HepG2 (cell line): ENCODE measurements around the gene DCP1B. TPM values are rescaled to one million over a fixed set of nuclear protein-coding genes. Genes with fewer than 3 reads are reported as not detected.

Source experiments
- ATAC-seq: fragments of 200-7000 bp; cut with Tn5 transposase; 3 replicates; pipeline ENCODE4 v1.9.1; 2020; ENCODE audit warnings: mild to moderate bottlenecking, moderate library complexity
- BruUV-seq: library from RNA; stranded (reverse); fragments of 400-500 nt; replicated peaks from 2 replicates; lab custom pipeline; 2021; lab: Mats Ljungman, UMichigan
- CTCF ChIA-PET: fragments of 300-600 bp; formaldehyde crosslinking; extraction: SDS; loops from one replicate; lab custom pipeline; 2021; ENCODE audit warnings: low total read pairs, inconsistent platforms, low intra/inter-chr PET ratio; lab: Yijun Ruan, JAX
- POLR2A ChIA-PET: fragments of 350-600 bp; sonication (Branson Sonifier 250); formaldehyde crosslinking; loops from one replicate; lab custom pipeline; 2020; ENCODE audit warnings: antibody characterized with exemption, inconsistent platforms; lab: Yijun Ruan, JAX
- DNase-seq: peaks from one replicate; pipeline ENCODE4 v3.0.0-alpha.2; 2015; ENCODE audit warnings: low spot score
- FAIRE-seq: peaks from 3 replicates; lab custom pipeline; 2011; peaks lifted over from hg19 to GRCh38; lab: Jason Lieb, UNC
- H2AFZ ChIP-seq: one replicate; pipeline ENCODE4 v1.6.1; 2011; ENCODE audit warnings: low read length, inconsistent platforms
- H3K27ac ChIP-seq: fragments of 300-600 bp; 3 replicates; pipeline ENCODE4 v1.8.0; 2011; ENCODE audit warnings: mixed run types, mild to moderate bottlenecking, mixed read lengths, low read length, inconsistent platforms; ENCODE audit not compliant: insufficient read depth; ENCODE audit errors: extremely low read length
- H3K27me3 ChIP-seq, 2 experiments: fragments of 200-600 bp in 1 of 2; 2 replicates in 1 of 2; 3 replicates in 1 of 2; pipeline versions ENCODE4 v1.6.0 to v1.8.0; 2011; ENCODE audit warnings: low read length in 2 of 2, mild to moderate bottlenecking in 2 of 2, moderate library complexity in 2 of 2, inconsistent platforms in 1 of 2; ENCODE audit not compliant: insufficient read depth in 2 of 2, control insufficient read depth in 1 of 2
- H3K36me3 ChIP-seq, 2 experiments: fragments of 200-600 bp in 1 of 2; replicated peaks in 1 of 2; 2 replicates in 1 of 2; 3 replicates in 1 of 2; pipeline versions ENCODE4 v1.5.1 to v1.8.0; 2011; ENCODE audit warnings: low read length in 2 of 2, inconsistent platforms in 1 of 2; ENCODE audit not compliant: insufficient read depth in 2 of 2, control insufficient read depth in 1 of 2
- H3K4me1 ChIP-seq: 2 replicates; pipeline ENCODE4 v1.5.1; 2012; ENCODE audit warnings: low read length, inconsistent platforms; ENCODE audit not compliant: insufficient read depth
- H3K4me2 ChIP-seq: 2 replicates; pipeline ENCODE4 v1.6.0; 2011; ENCODE audit warnings: low read depth, low read length, inconsistent platforms
- H3K4me3 ChIP-seq, 3 experiments: fragments of 200-600 bp in 1 of 3; sonication (generic), shearing (Covaris generic) in 1 of 3; replicated peaks in 1 of 3; 2 replicates each; pipeline ENCODE4 v1.5.1; 2011 to 2016; ENCODE audit warnings: low read length in 3 of 3, inconsistent platforms in 2 of 3, low read depth in 2 of 3, mild to moderate bottlenecking in 2 of 3, control low read depth in 1 of 3, mixed read lengths in 1 of 3; ENCODE audit not compliant: insufficient read depth in 1 of 3
- H3K79me2 ChIP-seq: one replicate; pipeline ENCODE4 v1.6.1; 2011; ENCODE audit warnings: low read length, inconsistent platforms; ENCODE audit not compliant: insufficient read depth
- H3K9ac ChIP-seq: 2 replicates; pipeline ENCODE4 v1.6.0; 2011; ENCODE audit warnings: mild to moderate bottlenecking, low read depth, low read length, inconsistent platforms; ENCODE audit not compliant: insufficient read depth
- H3K9me3 ChIP-seq: 2 replicates; pipeline ENCODE4 v1.5.1; 2012; ENCODE audit warnings: mild to moderate bottlenecking, low read length
- H4K20me1 ChIP-seq: 2 replicates; pipeline ENCODE4 v1.6.0; 2011; ENCODE audit warnings: inconsistent platforms, mild to moderate bottlenecking, low read length, moderate library complexity; ENCODE audit not compliant: insufficient read depth
- GPN1 ChIP-seq: sonication (generic); formaldehyde crosslinking; IDR thresholded peaks from 2 replicates; pipeline ENCODE4 v1.5.1; 2020; ENCODE audit warnings: missing genetic modification reagents, borderline replicate concordance
- HHEX ChIP-seq: IDR thresholded peaks from 2 replicates; pipeline ENCODE4 v1.6.1; 2016; ENCODE audit warnings: control low read depth
- IRX3 ChIP-seq: sonication (generic); formaldehyde crosslinking; IDR thresholded peaks from 2 replicates; pipeline ENCODE4 v1.8.1; 2023; ENCODE audit warnings: mild to moderate bottlenecking, low read depth, missing genetic modification reagents, borderline replicate concordance
- NFATC3 ChIP-seq: sonication (generic); formaldehyde crosslinking; IDR thresholded peaks from 2 replicates; pipeline ENCODE4 v1.5.1; 2020; ENCODE audit warnings: mild to moderate bottlenecking, missing genetic modification reagents
- RFX5 ChIP-seq: IDR thresholded peaks from 2 replicates; pipeline ENCODE4 v1.6.1; 2011; ENCODE audit warnings: low read depth, low read length, improper control_type of control experiment
- SIN3B ChIP-seq: fragments of 150-350 bp; IDR thresholded peaks from 2 replicates; pipeline ENCODE4 v1.6.1; 2014; ENCODE audit warnings: low read length
- YEATS4 ChIP-seq: sonication (generic); formaldehyde crosslinking; IDR thresholded peaks from 2 replicates; pipeline ENCODE4 v1.4.0; 2020; ENCODE audit warnings: missing genetic modification reagents, borderline replicate concordance
- ZNF781 ChIP-seq: sonication (generic); formaldehyde crosslinking; IDR thresholded peaks from 2 replicates; pipeline ENCODE4 v1.5.1; 2020; ENCODE audit warnings: borderline replicate concordance, mild to moderate bottlenecking, missing genetic modification reagents; ENCODE audit errors: not compliant biosample characterization
- in situ Hi-C: cut with HindIII; loops from 2 replicates; pipeline ENCODE4 v1.10.0; 2017; ENCODE audit warnings: low pct_unique_long_range_greater_than_20kb; ENCODE audit not compliant: extremely low pct_ligation_motif_present
- intact Hi-C: fragments of 100-400 bp; cut with micrococcal nuclease; formaldehyde crosslinking; loops from one replicate; pipeline ENCODE4 v1.10.0; 2022; ENCODE audit not compliant: unreplicated experiment
- polyA plus RNA-seq, 8 experiments: library from polyadenylated mRNA; depleted of rRNA in 3 of 8; stranded (reverse) in 7 of 8; unstranded in 1 of 8; fragments of >200 nt; fragmentation: Illumina TruSeq in 4 of 8; extraction: Trizol in 4 of 8; gene quantifications; 2 replicates each; pipeline versions ENCODE4 v1.2.1 to v1.2.3, GENCODE V29; 2011 to 2016; ENCODE audit warnings: low read depth in 4 of 8, missing spikeins in 1 of 8, mixed read lengths in 1 of 8; ENCODE audit not compliant: insufficient read depth in 1 of 8
- total RNA-seq, 5 experiments: library from RNA; depleted of rRNA; stranded (reverse); fragments of >200 nt; fragmentation: Illumina TruSeq; extraction: Trizol; gene quantifications; 2 replicates each; pipeline ENCODE4 v1.2.3, GENCODE V29; 2016; ENCODE audit warnings: low read depth in 1 of 5
- TF ChIP-seq, protein P1 (sequence below): sonication (generic); formaldehyde crosslinking; IDR thresholded peaks from 2 replicates; pipeline ENCODE4 v1.4.0; 2020; ENCODE audit warnings: missing genetic modification reagents, borderline replicate concordance
- TF ChIP-seq, protein P2 (sequence below): sonication (generic); formaldehyde crosslinking; IDR thresholded peaks from 2 replicates; pipeline ENCODE4 v1.4.0; 2020; ENCODE audit warnings: missing genetic modification reagents
- TF ChIP-seq, protein P3 (sequence below): sonication (generic); formaldehyde crosslinking; IDR thresholded peaks from 2 replicates; pipeline ENCODE4 v1.8.1; 2022; ENCODE audit warnings: mild to moderate bottlenecking, missing genetic modification reagents
- TF ChIP-seq, protein P4 (sequence below): sonication (generic); formaldehyde crosslinking; IDR thresholded peaks from 2 replicates; pipeline ENCODE4 v1.5.1; 2020; ENCODE audit warnings: missing genetic modification reagents, mild to moderate bottlenecking, borderline replicate concordance
- TF ChIP-seq, protein P5 (sequence below): IDR thresholded peaks from 2 replicates; pipeline ENCODE4 v1.6.1; 2012; ENCODE audit warnings: low read depth, low read length, improper control_type of control experiment

The DCP1B gene
- total and polyA plus RNA-seq, 2 of the 13 experiments (the other 11 are each of a cell fraction or from before 2014, with no cell fraction given), result 11.4 to 27.2 TPM

DNA sequence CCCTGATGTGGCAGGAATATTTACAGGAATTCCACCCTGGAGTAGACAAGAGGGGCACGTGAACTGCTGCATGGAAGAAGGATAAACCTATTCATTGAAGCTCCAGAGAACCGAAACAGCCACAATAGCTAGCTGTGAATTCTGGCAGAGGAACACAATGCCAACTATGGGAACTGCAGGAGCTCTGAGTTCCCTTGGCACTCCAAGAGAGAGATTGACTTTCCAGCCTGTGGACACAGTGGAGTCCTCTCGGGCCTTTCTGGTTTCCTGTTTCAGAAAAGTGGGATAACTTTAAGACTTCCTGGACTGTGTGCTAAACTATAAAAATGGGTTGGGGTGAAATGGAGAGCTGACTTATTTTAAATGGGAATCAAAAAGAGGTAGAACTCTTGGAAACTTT, 97.7 kb downstream of the DCP1B start (continued):
- TF ChIP-seq, protein P1, sequence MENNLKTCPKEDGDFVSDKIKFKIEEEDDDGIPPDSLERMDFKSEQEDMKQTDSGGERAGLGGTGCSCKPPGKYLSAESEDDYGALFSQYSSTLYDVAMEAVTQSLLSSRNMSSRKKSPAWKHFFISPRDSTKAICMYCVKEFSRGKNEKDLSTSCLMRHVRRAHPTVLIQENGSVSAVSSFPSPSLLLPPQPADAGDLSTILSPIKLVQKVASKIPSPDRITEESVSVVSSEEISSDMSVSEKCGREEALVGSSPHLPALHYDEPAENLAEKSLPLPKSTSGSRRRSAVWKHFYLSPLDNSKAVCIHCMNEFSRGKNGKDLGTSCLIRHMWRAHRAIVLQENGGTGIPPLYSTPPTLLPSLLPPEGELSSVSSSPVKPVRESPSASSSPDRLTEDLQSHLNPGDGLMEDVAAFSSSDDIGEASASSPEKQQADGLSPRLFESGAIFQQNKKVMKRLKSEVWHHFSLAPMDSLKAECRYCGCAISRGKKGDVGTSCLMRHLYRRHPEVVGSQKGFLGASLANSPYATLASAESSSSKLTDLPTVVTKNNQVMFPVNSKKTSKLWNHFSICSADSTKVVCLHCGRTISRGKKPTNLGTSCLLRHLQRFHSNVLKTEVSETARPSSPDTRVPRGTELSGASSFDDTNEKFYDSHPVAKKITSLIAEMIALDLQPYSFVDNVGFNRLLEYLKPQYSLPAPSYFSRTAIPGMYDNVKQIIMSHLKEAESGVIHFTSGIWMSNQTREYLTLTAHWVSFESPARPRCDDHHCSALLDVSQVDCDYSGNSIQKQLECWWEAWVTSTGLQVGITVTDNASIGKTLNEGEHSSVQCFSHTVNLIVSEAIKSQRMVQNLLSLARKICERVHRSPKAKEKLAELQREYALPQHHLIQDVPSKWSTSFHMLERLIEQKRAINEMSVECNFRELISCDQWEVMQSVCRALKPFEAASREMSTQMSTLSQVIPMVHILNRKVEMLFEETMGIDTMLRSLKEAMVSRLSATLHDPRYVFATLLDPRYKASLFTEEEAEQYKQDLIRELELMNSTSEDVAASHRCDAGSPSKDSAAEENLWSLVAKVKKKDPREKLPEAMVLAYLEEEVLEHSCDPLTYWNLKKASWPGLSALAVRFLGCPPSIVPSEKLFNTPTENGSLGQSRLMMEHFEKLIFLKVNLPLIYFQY (CRISPR knock-in tag), result no peak
- TF ChIP-seq YEATS4 (CRISPR knock-in tag), result no peak
- no peak for TF ChIP-seq GPN1
- TF ChIP-seq, protein P2, sequence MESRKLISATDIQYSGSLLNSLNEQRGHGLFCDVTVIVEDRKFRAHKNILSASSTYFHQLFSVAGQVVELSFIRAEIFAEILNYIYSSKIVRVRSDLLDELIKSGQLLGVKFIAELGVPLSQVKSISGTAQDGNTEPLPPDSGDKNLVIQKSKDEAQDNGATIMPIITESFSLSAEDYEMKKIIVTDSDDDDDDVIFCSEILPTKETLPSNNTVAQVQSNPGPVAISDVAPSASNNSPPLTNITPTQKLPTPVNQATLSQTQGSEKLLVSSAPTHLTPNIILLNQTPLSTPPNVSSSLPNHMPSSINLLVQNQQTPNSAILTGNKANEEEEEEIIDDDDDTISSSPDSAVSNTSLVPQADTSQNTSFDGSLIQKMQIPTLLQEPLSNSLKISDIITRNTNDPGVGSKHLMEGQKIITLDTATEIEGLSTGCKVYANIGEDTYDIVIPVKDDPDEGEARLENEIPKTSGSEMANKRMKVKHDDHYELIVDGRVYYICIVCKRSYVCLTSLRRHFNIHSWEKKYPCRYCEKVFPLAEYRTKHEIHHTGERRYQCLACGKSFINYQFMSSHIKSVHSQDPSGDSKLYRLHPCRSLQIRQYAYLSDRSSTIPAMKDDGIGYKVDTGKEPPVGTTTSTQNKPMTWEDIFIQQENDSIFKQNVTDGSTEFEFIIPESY, result no peak
- no peak for TF ChIP-seq ZNF781 (CRISPR knock-in tag)

DNA sequence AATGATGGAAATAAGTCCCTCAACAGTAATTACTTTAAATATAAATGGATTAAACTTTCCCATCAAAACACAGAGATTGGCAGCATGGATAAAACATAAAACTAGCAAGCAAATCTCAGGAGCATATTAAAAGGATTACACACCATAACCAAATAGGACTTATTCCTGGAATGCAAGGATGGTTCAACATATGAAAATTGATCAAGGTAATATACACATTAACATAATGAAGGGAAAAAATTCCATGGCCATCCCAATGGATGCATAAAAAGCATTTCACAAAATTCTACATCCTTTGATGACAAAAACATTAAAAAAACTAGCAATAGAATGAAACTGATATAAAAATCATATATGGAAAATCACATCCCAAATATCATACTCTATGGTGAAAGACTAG, 99.4 kb downstream of the DCP1B start:
- CTCF ChIA-PET, result no interaction called here
- no peak overlapping the region for H3K4me2 ChIP-seq
- H3K36me3 ChIP-seq, result no peaks in the 10 kb centered on the region
- FAIRE-seq (no peak), ATAC-seq (no peak)
- no peaks in the 10 kb centered on the region for H3K79me2 ChIP-seq
- no peaks in the 10 kb centered on the region for H4K20me1 ChIP-seq
- no peak overlapping the region for H3K27ac ChIP-seq
- no TSS peak for BruUV-seq
- H3K9me3 ChIP-seq, result peaks cover 16% of the 10 kb centered on the region
- H3K9ac ChIP-seq, result no peak overlapping the region
- intact Hi-C loops, result no loop called here
- no peak overlapping the region for H3K4me3 ChIP-seq
- TF ChIP-seq HHEX (no peak), IRX3 (CRISPR knock-in tag) (no peak), RFX5 (no peak), SIN3B (no peak), NFATC3 (CRISPR knock-in tag) (no peak)
- TF ChIP-seq, protein P3, sequence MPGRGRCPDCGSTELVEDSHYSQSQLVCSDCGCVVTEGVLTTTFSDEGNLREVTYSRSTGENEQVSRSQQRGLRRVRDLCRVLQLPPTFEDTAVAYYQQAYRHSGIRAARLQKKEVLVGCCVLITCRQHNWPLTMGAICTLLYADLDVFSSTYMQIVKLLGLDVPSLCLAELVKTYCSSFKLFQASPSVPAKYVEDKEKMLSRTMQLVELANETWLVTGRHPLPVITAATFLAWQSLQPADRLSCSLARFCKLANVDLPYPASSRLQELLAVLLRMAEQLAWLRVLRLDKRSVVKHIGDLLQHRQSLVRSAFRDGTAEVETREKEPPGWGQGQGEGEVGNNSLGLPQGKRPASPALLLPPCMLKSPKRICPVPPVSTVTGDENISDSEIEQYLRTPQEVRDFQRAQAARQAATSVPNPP (CRISPR knock-in tag), result no peak
- TF ChIP-seq, protein P4, sequence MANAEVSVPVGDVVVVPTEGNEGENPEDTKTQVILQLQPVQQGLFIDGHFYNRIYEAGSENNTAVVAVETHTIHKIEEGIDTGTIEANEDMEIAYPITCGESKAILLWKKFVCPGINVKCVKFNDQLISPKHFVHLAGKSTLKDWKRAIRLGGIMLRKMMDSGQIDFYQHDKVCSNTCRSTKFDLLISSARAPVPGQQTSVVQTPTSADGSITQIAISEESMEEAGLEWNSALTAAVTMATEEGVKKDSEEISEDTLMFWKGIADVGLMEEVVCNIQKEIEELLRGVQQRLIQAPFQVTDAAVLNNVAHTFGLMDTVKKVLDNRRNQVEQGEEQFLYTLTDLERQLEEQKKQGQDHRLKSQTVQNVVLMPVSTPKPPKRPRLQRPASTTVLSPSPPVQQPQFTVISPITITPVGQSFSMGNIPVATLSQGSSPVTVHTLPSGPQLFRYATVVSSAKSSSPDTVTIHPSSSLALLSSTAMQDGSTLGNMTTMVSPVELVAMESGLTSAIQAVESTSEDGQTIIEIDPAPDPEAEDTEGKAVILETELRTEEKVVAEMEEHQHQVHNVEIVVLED (CRISPR knock-in tag), result no peak
- TF ChIP-seq, protein P5, sequence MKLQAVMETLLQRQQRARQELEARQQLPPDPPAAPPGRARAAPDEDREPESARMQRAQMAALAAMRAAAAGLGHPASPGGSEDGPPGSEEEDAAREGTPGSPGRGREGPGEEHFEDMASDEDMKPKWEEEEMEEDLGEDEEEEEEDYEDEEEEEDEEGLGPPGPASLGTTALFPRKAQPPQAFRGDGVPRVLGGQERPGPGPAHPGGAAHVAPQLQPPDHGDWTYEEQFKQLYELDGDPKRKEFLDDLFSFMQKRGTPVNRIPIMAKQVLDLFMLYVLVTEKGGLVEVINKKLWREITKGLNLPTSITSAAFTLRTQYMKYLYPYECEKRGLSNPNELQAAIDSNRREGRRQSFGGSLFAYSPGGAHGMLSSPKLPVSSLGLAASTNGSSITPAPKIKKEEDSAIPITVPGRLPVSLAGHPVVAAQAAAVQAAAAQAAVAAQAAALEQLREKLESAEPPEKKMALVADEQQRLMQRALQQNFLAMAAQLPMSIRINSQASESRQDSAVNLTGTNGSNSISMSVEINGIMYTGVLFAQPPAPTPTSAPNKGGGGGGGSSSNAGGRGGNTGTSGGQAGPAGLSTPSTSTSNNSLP, result no peak
- TF ChIP-seq, all 625 proteins: peak for 0
- no peak for DNase-seq
- H2AFZ ChIP-seq, result no peak overlapping the region
- H3K27me3 ChIP-seq, result peaks cover 0 to 3% of the 10 kb centered on the region in 2 experiments; a peak in 1 of 5 replicates
- in situ Hi-C loops, result no loop called here
- no peaks in the 10 kb centered on the region for H3K4me1 ChIP-seq
- POLR2A ChIA-PET, result no interaction called here
